Mucosa of descending colon (tissue), 3 donors: ENCODE results near the gene TESMIN. TPM values are rescaled to one million over a fixed set of nuclear protein-coding genes. Genes with fewer than 3 reads are reported as not detected.

Experiments used
- ATAC-seq: fragments of 200-7000 bp; cut with Tn5 transposase; one replicate; pipeline ENCODE4 v1.9.1; 2020; ENCODE audit warnings: mild to moderate bottlenecking, moderate library complexity
- DNase-seq, 3 donors: peaks; one replicate each; pipeline ENCODE4 v3.0.0-alpha.2; 2020
- H3K36me3 ChIP-seq: fragments of 200-600 bp; one replicate; pipeline ENCODE4 v1.8.0; 2021; ENCODE audit warnings: low read depth, mild to moderate bottlenecking
- H3K4me1 ChIP-seq: fragments of 200-600 bp; one replicate; pipeline ENCODE4 v1.8.0; 2021; ENCODE audit warnings: low read depth, mild to moderate bottlenecking
- H3K4me3 ChIP-seq: fragments of 200-600 bp; one replicate; pipeline ENCODE4 v1.8.0; 2021; ENCODE audit warnings: mild to moderate bottlenecking
- H3K9me3 ChIP-seq: fragments of 200-600 bp; one replicate; pipeline ENCODE4 v1.8.0; 2021; ENCODE audit warnings: mild to moderate bottlenecking
- CTCF ChIP-seq: fragments of 200-600 bp; IDR thresholded peaks from one replicate; pipeline ENCODE4 v1.8.0; 2022; ENCODE audit warnings: antibody characterized with exemption, mild to moderate bottlenecking
- intact Hi-C, 2 donors: fragments of 100-400 bp; cut with DNase I in 1 of 2; cut with micrococcal nuclease in 1 of 2; formaldehyde crosslinking; loops; one replicate each; pipeline versions ENCODE4 v1.11.0 to v1.11.1; 2022; cut with DNase I, micrococcal nuclease
- total RNA-seq, 3 donors: library from RNA; stranded (reverse); fragmentation: NEBNext Ultra II Directional in 2 of 3; extraction: Animal tissue kit (Norgen Biotek cat#: 25700) in 2 of 3; gene quantifications; one replicate each; pipeline versions ENCODE4 v1.2.1 to v1.2.4, GENCODE V29; 2021 to 2023
- donor health status: DM: no; HTN: no; CAD: no; lungs with moderate emphysema.
- donor health status: DM: no; HTN: no; CAD: no.
- donor health status: DM: no; HTN: yes; CAD: no.

Gene TESMIN
- total RNA-seq, 3 donors from 2014 or later: 4.8 to 22.7 (median 16.7) TPM

GRCh38 chr11:68686486-68686885, 64.8 kb downstream of the TESMIN start:
- H3K36me3 ChIP-seq: no peaks in the 10 kb centered on the region
- peaks cover 11% of the 10 kb centered on the region for H3K4me1 ChIP-seq
- DNase-seq (no peak), ATAC-seq (no peak)
- intact Hi-C loops: no loop called here
- no peak for TF ChIP-seq CTCF
- H3K9me3 ChIP-seq: no peaks in the 10 kb centered on the region
- no peak overlapping the region for H3K4me3 ChIP-seq

- DNase-seq: no peak
Measured at GRCh38 chr11:68685656-68686380, 65.5 kb downstream of the TESMIN start.

GRCh38 chr11:68684385-68685356, 66.6 kb downstream of the TESMIN start, which contains the start of gene GAL:
GAL (plus strand) TSS chr11:68684544; CDS start chr11:68684924, 380 bp downstream.
- peaks cover 11% of the 10 kb centered on the region for H3K4me1 ChIP-seq
- ATAC-seq: peak; percentile 75
- TF ChIP-seq CTCF: no peak
- DNase-seq: no peak
- H3K9me3 ChIP-seq: no peaks in the 10 kb centered on the region
- intact Hi-C loops: no loop called here
- no peaks in the 10 kb centered on the region for H3K36me3 ChIP-seq
- no peak within 1 kb of the TSS for H3K4me3 ChIP-seq

More at GRCh38 chr11:68685656-68686380, 65.5 kb downstream of the TESMIN start:
- no peak for TF ChIP-seq CTCF
- no peak overlapping the region for H3K4me3 ChIP-seq
- peaks cover 11% of the 10 kb centered on the region for H3K4me1 ChIP-seq
- no peaks in the 10 kb centered on the region for H3K36me3 ChIP-seq
- intact Hi-C loops: no loop called here
- ATAC-seq: no peak
- no peaks in the 10 kb centered on the region for H3K9me3 ChIP-seq

GRCh38 chr11:68683536-68684384, 67.6 kb downstream of the TESMIN start:
- H3K4me1 ChIP-seq: peaks cover 11% of the 10 kb centered on the region
- DNase-seq: no peak
- no peaks in the 10 kb centered on the region for H3K9me3 ChIP-seq
- intact Hi-C loops: no loop called here
- ATAC-seq: no peak
- TF ChIP-seq CTCF: no peak
- no peak overlapping the region for H3K4me3 ChIP-seq
- H3K36me3 ChIP-seq: no peaks in the 10 kb centered on the region

- H3K36me3 ChIP-seq: no peaks in the 10 kb centered on the region
- intact Hi-C loops: no loop called here
- no peaks in the 10 kb centered on the region for H3K9me3 ChIP-seq
- H3K4me3 ChIP-seq: no peak overlapping the region
- ATAC-seq: no peak
- peaks cover 11% of the 10 kb centered on the region for H3K4me1 ChIP-seq
- DNase-seq: no peak
- no peak for TF ChIP-seq CTCF
Measured at GRCh38 chr11:68683121-68683520, 68.2 kb downstream of the TESMIN start.
